SU-DHL-6 (cell line): Measurements from ENCODE around the gene CELSR1.

ENCODE experiments used
- H2AFZ ChIP-seq: fragments of 200-600 bp; sonication (generic); 2 replicates; pipeline ENCODE4 v1.6.1; 2014; ENCODE audit warnings: low read depth, mild to moderate bottlenecking, moderate library complexity, mixed read lengths, antibody characterized with exemption, low read length; ENCODE audit not compliant: severe bottlenecking
- H3F3A ChIP-seq: fragments of 200-600 bp; shearing (Covaris generic); 2 replicates; pipeline ENCODE4 v1.6.0; 2016; ENCODE audit warnings: antibody characterized with exemption, mild to moderate bottlenecking; ENCODE audit not compliant: insufficient read depth
- H3K27ac ChIP-seq: fragments of 200-600 bp; sonication (generic); 2 replicates; pipeline ENCODE4 v1.5.1; 2016; ENCODE audit warnings: low read depth, mild to moderate bottlenecking, low read length, moderate library complexity, mixed read lengths
- H3K27me3 ChIP-seq: fragments of 200-600 bp; sonication (generic), shearing (Covaris generic); 2 replicates; pipeline ENCODE4 v1.6.0; 2014; ENCODE audit warnings: mild to moderate bottlenecking, low read length
- H3K36me3 ChIP-seq: fragments of 200-600 bp; sonication (generic); 2 replicates; pipeline ENCODE4 v1.6.1; 2014; ENCODE audit warnings: mild to moderate bottlenecking, low read length, mixed read lengths
- H3K4me2 ChIP-seq: fragments of 300-600, 200-600 bp; shearing (Covaris generic), sonication (generic); 2 replicates; pipeline ENCODE4 v1.6.0; 2014; ENCODE audit warnings: low read length, low read depth, mild to moderate bottlenecking; ENCODE audit not compliant: poor library complexity, severe bottlenecking
- H3K4me3 ChIP-seq: fragments of 200-600 bp; sonication (generic); 2 replicates; pipeline ENCODE4 v1.5.1; 2014; ENCODE audit warnings: antibody characterized with exemption, low read length, mild to moderate bottlenecking, mixed read lengths; ENCODE audit not compliant: insufficient read depth, poor library complexity, severe bottlenecking
- H3K79me2 ChIP-seq: fragments of 200-600 bp; sonication (generic); 2 replicates; pipeline ENCODE4 v1.6.1; 2014; ENCODE audit warnings: mild to moderate bottlenecking, low read length, moderate library complexity; ENCODE audit not compliant: insufficient read depth
- H3K9ac ChIP-seq: fragments of 200-600 bp; sonication (generic); 2 replicates; pipeline ENCODE4 v1.7.0; 2014; ENCODE audit warnings: mild to moderate bottlenecking, low read length
- H3K9me2 ChIP-seq: fragments of 200-600 bp; sonication (generic); replicated peaks from 2 replicates; pipeline ENCODE4 v1.6.1; 2014; ENCODE audit warnings: low read length; ENCODE audit not compliant: insufficient read depth
- H3K9me3 ChIP-seq: fragments of 200-600 bp; sonication (generic); 2 replicates; pipeline ENCODE4 v1.6.1; 2014; ENCODE audit warnings: low read length, mixed read lengths; ENCODE audit not compliant: insufficient read depth
- H4K20me1 ChIP-seq: fragments of 200-600 bp; sonication (generic); 2 replicates; pipeline ENCODE4 v1.6.1; 2014; ENCODE audit warnings: low read depth, mild to moderate bottlenecking, antibody characterized with exemption, low read length, moderate library complexity, mixed read lengths
- CTCF ChIP-seq: fragments of 200-600 bp; sonication (generic); IDR thresholded peaks from one replicate; pipeline ENCODE4 v1.5.1; 2017; ENCODE audit warnings: antibody characterized with exemption, mild to moderate bottlenecking, low read length, moderate library complexity; ENCODE audit not compliant: insufficient read depth, poor library complexity, severe bottlenecking
- EZH2phosphoT487 ChIP-seq: fragments of 200-600 bp; sonication (generic), shearing (Covaris generic); conservative IDR thresholded peaks from 2 replicates; pipeline ENCODE4 v1.6.1; 2018; ENCODE audit warnings: mild to moderate bottlenecking, antibody characterized with exemption, low read length, moderate library complexity, mixed read lengths

CELSR1 gene

GRCh38 chr22:46455446-46455845, 82.0 kb downstream of the CELSR1 start:
- Histone ChIP-seq H3K9ac (no peak overlapping the region), H3K4me2 (no peak overlapping the region), H2AFZ (no peak overlapping the region), H3K27ac (no peak overlapping the region), H4K20me1 (no peaks in the 10 kb centered on the region), H3K9me2 (no peaks in the 10 kb centered on the region), H3K9me3 (no peaks in the 10 kb centered on the region), H3F3A (no peaks in the 10 kb centered on the region), H3K4me3 (no peak overlapping the region), H3K79me2 (no peaks in the 10 kb centered on the region), H3K27me3 (no peaks in the 10 kb centered on the region), H3K36me3 (no peaks in the 10 kb centered on the region)
- no peak for TF ChIP-seq EZH2phosphoT487

GRCh38 chr22:46454504-46455269, 82.7 kb downstream of the CELSR1 start:
- H3K79me2 ChIP-seq, result no peaks in the 10 kb centered on the region
- no peaks in the 10 kb centered on the region for H3K27me3 ChIP-seq
- no peak overlapping the region for H2AFZ ChIP-seq
- H3K4me3 ChIP-seq, result no peak overlapping the region
- H3K4me2 ChIP-seq, result no peak overlapping the region
- no peaks in the 10 kb centered on the region for H3K9me3 ChIP-seq
- no peaks in the 10 kb centered on the region for H3K36me3 ChIP-seq
- no peaks in the 10 kb centered on the region for H3K9me2 ChIP-seq
- H3F3A ChIP-seq, result no peaks in the 10 kb centered on the region
- TF ChIP-seq CTCF (no peak), EZH2phosphoT487 (no peak)
- H3K27ac ChIP-seq, result no peak overlapping the region
- no peak overlapping the region for H3K9ac ChIP-seq
- H4K20me1 ChIP-seq, result no peaks in the 10 kb centered on the region

- H3K4me3 ChIP-seq, result no peak overlapping the region
- no peak overlapping the region for H2AFZ ChIP-seq
- TF ChIP-seq EZH2phosphoT487, result no peak
- no peak for TF ChIP-seq CTCF
- no peak overlapping the region for H3K27ac ChIP-seq
- no peaks in the 10 kb centered on the region for H3K9me2 ChIP-seq
- H3K4me2 ChIP-seq, result no peak overlapping the region
- no peaks in the 10 kb centered on the region for H3K79me2 ChIP-seq
- no peaks in the 10 kb centered on the region for H3K27me3 ChIP-seq
- no peaks in the 10 kb centered on the region for H3F3A ChIP-seq
- H3K36me3 ChIP-seq, result no peaks in the 10 kb centered on the region
- H3K9me3 ChIP-seq, result no peaks in the 10 kb centered on the region
- H4K20me1 ChIP-seq, result no peaks in the 10 kb centered on the region
- no peak overlapping the region for H3K9ac ChIP-seq
Observed at GRCh38 chr22:46453829-46454503, 83.5 kb downstream of the CELSR1 start.
